IMR-90 (cell line): ENCODE data around the gene OR1F1. TPM values are rescaled to one million over a fixed set of nuclear protein-coding genes. Genes with fewer than 3 reads are reported as not detected.

Experiments used
- ATAC-seq: fragments of 200-7000 bp; cut with Tn5 transposase; 2 replicates; pipeline ENCODE4 v1.9.1; 2020; ENCODE audit warnings: low read depth, mild to moderate bottlenecking, moderate library complexity
- BruUV-seq: library from RNA; stranded (reverse); fragments of 400-500 nt; replicated peaks from 2 replicates; lab custom pipeline; 2021; lab: Mats Ljungman, UMichigan
- CTCF ChIA-PET: fragments of 300-600 bp; formaldehyde crosslinking; extraction: SDS; loops from one replicate; lab custom pipeline; 2021; ENCODE audit warnings: antibody characterized with exemption; lab: Yijun Ruan, JAX
- POLR2A ChIA-PET: fragments of 300-600 bp; sonication (Branson Sonifier 250); formaldehyde crosslinking; loops from one replicate; lab custom pipeline; 2022; ENCODE audit warnings: antibody characterized with exemption; ENCODE audit not compliant: unreplicated experiment; lab: Charles Lee
- DNase-seq: peaks from one replicate; pipeline ENCODE4 v3.0.0; 2013
- H2AFZ ChIP-seq: replicated peaks from 2 replicates; pipeline ENCODE3; 2013; ENCODE audit warnings: low read length, mild to moderate bottlenecking; ENCODE audit not compliant: poor library complexity
- H2AK5ac ChIP-seq: 2 replicates; pipeline ENCODE4 v1.6.1; 2013; ENCODE audit warnings: low read depth, low read length, inconsistent platforms
- H2AK9ac ChIP-seq: replicated peaks from 2 replicates; pipeline ENCODE3; 2013; ENCODE audit warnings: mild to moderate bottlenecking, low read depth, low read length, moderate library complexity; ENCODE audit not compliant: poor library complexity
- H2BK120ac ChIP-seq: 2 replicates; pipeline ENCODE4 v1.6.1; 2013; ENCODE audit warnings: low read depth, low read length, inconsistent platforms
- H2BK15ac ChIP-seq: 3 replicates; pipeline ENCODE4 v1.6.1; 2013; ENCODE audit warnings: low read depth, low read length, inconsistent platforms
- H2BK20ac ChIP-seq: 2 replicates; pipeline ENCODE4 v1.6.1; 2013; ENCODE audit warnings: low read depth, mild to moderate bottlenecking, inconsistent platforms, low read length, moderate library complexity
- H2BK5ac ChIP-seq: 2 replicates; pipeline ENCODE4 v1.6.1; 2013; ENCODE audit warnings: mild to moderate bottlenecking, low read depth, low read length, inconsistent platforms; ENCODE audit not compliant: poor library complexity, severe bottlenecking
- H3K14ac ChIP-seq: replicated peaks from 2 replicates; pipeline ENCODE4 v1.6.1; 2013; ENCODE audit warnings: low read depth, low read length, inconsistent platforms
- H3K18ac ChIP-seq: 2 replicates; pipeline ENCODE4 v1.6.1; 2013; ENCODE audit warnings: low read depth, low read length, control low read depth
- H3K23ac ChIP-seq: 2 replicates; pipeline ENCODE4 v1.6.1; 2013; ENCODE audit warnings: low read depth, low read length, inconsistent platforms
- H3K27ac ChIP-seq: 2 replicates; pipeline ENCODE4 v1.5.1; 2013; ENCODE audit warnings: mild to moderate bottlenecking, control low read depth, low read length; ENCODE audit not compliant: insufficient read depth
- H3K27me3 ChIP-seq: 2 replicates; pipeline ENCODE4 v1.6.1; 2013; ENCODE audit warnings: low read length; ENCODE audit not compliant: control insufficient read depth, insufficient read depth
- H3K36me3 ChIP-seq: 2 replicates; pipeline ENCODE4 v1.6.1; 2013; ENCODE audit warnings: low read length, mixed read lengths; ENCODE audit not compliant: control insufficient read depth, insufficient read depth
- H3K4ac ChIP-seq: 2 replicates; pipeline ENCODE4 v1.6.1; 2013; ENCODE audit warnings: low read depth, low read length, inconsistent platforms
- H3K4me1 ChIP-seq: 2 replicates; pipeline ENCODE4 v1.6.1; 2013; ENCODE audit warnings: low read length, mixed read lengths; ENCODE audit not compliant: control insufficient read depth, insufficient read depth
- H3K4me2 ChIP-seq: 2 replicates; pipeline ENCODE4 v1.6.1; 2013; ENCODE audit warnings: low read depth, mild to moderate bottlenecking, control low read depth, low read length, moderate library complexity
- H3K4me3 ChIP-seq: 2 replicates; pipeline ENCODE4 v1.5.1; 2013; ENCODE audit warnings: low read depth, mild to moderate bottlenecking, control low read depth, low read length, moderate library complexity; ENCODE audit not compliant: insufficient read depth
- H3K56ac ChIP-seq: 2 replicates; pipeline ENCODE4 v1.6.1; 2013; ENCODE audit warnings: low read length, inconsistent platforms; ENCODE audit not compliant: insufficient read depth; ENCODE audit errors: extremely low read depth
- H3K79me1 ChIP-seq, 2 experiments: 2 replicates each; pipeline ENCODE4 v1.6.1; 2013; ENCODE audit warnings: low read length in 2 of 2, inconsistent platforms in 1 of 2, low read depth in 1 of 2
- H3K9ac ChIP-seq: 2 replicates; pipeline ENCODE4 v1.6.1; 2013; ENCODE audit warnings: low read depth, low read length, control low read depth
- H3K9me1 ChIP-seq: 2 replicates; pipeline ENCODE4 v1.6.1; 2013; ENCODE audit warnings: low read length, inconsistent platforms; ENCODE audit not compliant: insufficient read depth
- H3K9me3 ChIP-seq: 2 replicates; pipeline ENCODE4 v1.6.1; 2013; ENCODE audit warnings: low read length; ENCODE audit not compliant: control insufficient read depth, insufficient read depth
- H4K20me1 ChIP-seq: 2 replicates; pipeline ENCODE4 v1.6.1; 2013; ENCODE audit warnings: low read length, inconsistent platforms; ENCODE audit not compliant: insufficient read depth
- H4K5ac ChIP-seq: 2 replicates; pipeline ENCODE4 v1.6.1; 2013; ENCODE audit warnings: mild to moderate bottlenecking, low read depth, low read length, control low read depth
- H4K8ac ChIP-seq, 2 experiments: 2 replicates each; pipeline ENCODE4 v1.6.1; 2013; ENCODE audit warnings: low read depth in 2 of 2, low read length in 2 of 2, control low read depth in 1 of 2, inconsistent platforms in 1 of 2
- H4K91ac ChIP-seq: 2 replicates; pipeline ENCODE4 v1.6.1; 2013; ENCODE audit warnings: low read depth, low read length, inconsistent platforms; ENCODE audit not compliant: insufficient read depth
- CEBPB ChIP-seq: IDR thresholded peaks from 2 replicates; pipeline ENCODE4 v1.6.1; 2012; ENCODE audit warnings: low read depth, low read length, improper control_type of control experiment
- CHD1 ChIP-seq: IDR thresholded peaks from 2 replicates; pipeline ENCODE4 v1.6.1; 2012; ENCODE audit warnings: low read depth, low read length, improper control_type of control experiment
- MXI1 ChIP-seq: IDR thresholded peaks from 2 replicates; pipeline ENCODE4 v1.6.1; 2012; ENCODE audit warnings: low read depth, mild to moderate bottlenecking, low read length, moderate library complexity, borderline replicate concordance
- NFE2L2 ChIP-seq: fragments of 150-350 bp; IDR thresholded peaks from 2 replicates; pipeline ENCODE4 v1.6.1; 2016; ENCODE audit warnings: low read depth, mild to moderate bottlenecking, low read length
- POLR2A ChIP-seq: IDR thresholded peaks from 2 replicates; pipeline ENCODE4 v1.6.1; 2012; ENCODE audit warnings: mild to moderate bottlenecking, low read depth, low read length
- RAD21 ChIP-seq: IDR thresholded peaks from 2 replicates; pipeline ENCODE4 v1.6.1; 2012; ENCODE audit warnings: low read length, improper control_type of control experiment
- RCOR1 ChIP-seq: IDR thresholded peaks from 2 replicates; pipeline ENCODE4 v1.6.1; 2012; ENCODE audit warnings: mild to moderate bottlenecking, low read length, improper control_type of control experiment; ENCODE audit not compliant: insufficient replicate concordance
- RFX5 ChIP-seq: IDR thresholded peaks from 2 replicates; pipeline ENCODE4 v1.8.0; 2012; ENCODE audit warnings: low read depth, mild to moderate bottlenecking, low read length, moderate library complexity
- SMC3 ChIP-seq: fragments of 150-350 bp; IDR thresholded peaks from 2 replicates; pipeline ENCODE4 v1.6.1; 2016; ENCODE audit warnings: low read depth, mild to moderate bottlenecking, antibody characterized with exemption, low read length, moderate library complexity
- WGBS, 2 experiments: methylation state at CpG; one replicate each; pipeline versions ENCODE4 v1.1.5 to v1.1.7; 2013; ENCODE audit warnings: missing lambda C conversion rate in 2 of 2; ENCODE audit not compliant: insufficient read length in 1 of 2; ENCODE audit errors: extremely low coverage in 2 of 2; 5-methylcytosine and 5-hydroxymethylcytosine counted together
- dilution Hi-C: fragments of 300-500 bp; cut with HindIII; formaldehyde crosslinking; loops from one replicate; pipeline ENCODE4 v1.14.3; 2018; ENCODE audit warnings: low sequenced_read_pairs; ENCODE audit not compliant: unreplicated experiment
- in situ Hi-C: fragments of 300-500 bp; cut with MboI; formaldehyde crosslinking; loops from 3 replicates; pipeline ENCODE4 v1.14.3; 2019; ENCODE audit warnings: low sequenced_read_pairs, inconsistent platforms, mixed read lengths
- intact Hi-C: fragments of 100-400 bp; cut with micrococcal nuclease; formaldehyde crosslinking; loops from 2 replicates; pipeline ENCODE4 v1.10.0; 2022
- polyA plus RNA-seq, 3 experiments: library from polyadenylated mRNA; depleted of rRNA; stranded (reverse); fragments of >200 nt; gene quantifications; 2 replicates each; pipeline ENCODE4 v1.2.3, GENCODE V29; 2012; ENCODE audit warnings: low replicate concordance in 1 of 3
- total RNA-seq: library from RNA; depleted of rRNA; stranded (reverse); fragments of >200 nt; gene quantifications from 2 replicates; pipeline ENCODE4 v1.2.3, GENCODE V29; 2012
- TF ChIP-seq, protein P1 (sequence below): fragments of 150-350 bp; IDR thresholded peaks from 2 replicates; pipeline ENCODE4 v1.6.1; 2017; ENCODE audit warnings: mild to moderate bottlenecking, antibody characterized with exemption, low read length, low read depth

Gene OR1F1
- total and polyA plus RNA-seq, 2 of the 4 experiments (the other 2 are of a cell fraction), result 0.12 TPM; not detected in 1

DNA sequence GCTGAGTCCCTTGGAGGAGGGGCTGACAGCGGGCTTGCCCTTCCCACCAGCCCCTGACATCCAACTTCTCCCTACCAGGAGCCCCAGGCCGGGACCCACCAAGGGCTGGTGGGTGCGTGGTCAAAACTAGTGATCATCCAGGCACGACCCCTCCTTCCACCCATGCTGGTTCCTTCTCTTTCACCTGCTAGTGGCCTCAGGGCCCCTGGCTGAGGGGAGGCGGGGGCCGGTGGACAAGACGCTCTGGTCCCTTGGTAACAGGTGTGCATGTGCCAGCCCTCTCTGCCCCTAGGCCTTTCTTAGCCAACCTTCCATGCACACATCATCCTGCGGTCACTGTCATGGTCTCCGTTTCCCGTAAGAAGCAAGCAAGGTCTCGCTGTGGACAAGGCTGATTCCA is 44.8 kb upstream of the OR1F1 start:
- ChIA-PET CTCF (interaction anchor here (0.6 kb wide), 1 partner anchor 25 kb away, joined by 3 read pairs; no protein-coding TSS in a partner anchor), POLR2A (no interaction called here)
- peaks cover 3% of the 10 kb centered on the region for H3K4me1 ChIP-seq
- H2BK5ac ChIP-seq, result no peak overlapping the region
- dilution Hi-C loops, result no loop called here
- no peaks in the 10 kb centered on the region for H4K20me1 ChIP-seq
- no peak overlapping the region for H3K18ac ChIP-seq
- no peak for DNase-seq
- intact Hi-C loops, result no loop called here
- TF ChIP-seq, protein P1, sequence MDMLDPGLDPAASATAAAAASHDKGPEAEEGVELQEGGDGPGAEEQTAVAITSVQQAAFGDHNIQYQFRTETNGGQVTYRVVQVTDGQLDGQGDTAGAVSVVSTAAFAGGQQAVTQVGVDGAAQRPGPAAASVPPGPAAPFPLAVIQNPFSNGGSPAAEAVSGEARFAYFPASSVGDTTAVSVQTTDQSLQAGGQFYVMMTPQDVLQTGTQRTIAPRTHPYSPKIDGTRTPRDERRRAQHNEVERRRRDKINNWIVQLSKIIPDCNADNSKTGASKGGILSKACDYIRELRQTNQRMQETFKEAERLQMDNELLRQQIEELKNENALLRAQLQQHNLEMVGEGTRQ, result no peak
- TF ChIP-seq CEBPB (no peak), CHD1 (no peak), RFX5 (no peak), POLR2A (no peak), MXI1 (no peak), SMC3 (no peak), NFE2L2 (no peak), RCOR1 (no peak), RAD21 (no peak)
- 86% methylated on average over 1 of the region's 11 CpGs; no CpG with 5 or more reads in 1 of the 2 experiments for WGBS, 2 experiments
- H3K23ac ChIP-seq, result no peak overlapping the region
- in situ Hi-C loops, result no loop called here
- H4K8ac ChIP-seq, result no peak overlapping the region
- no peak overlapping the region for H3K14ac ChIP-seq
- H2AFZ ChIP-seq, result no peak overlapping the region
- BruUV-seq, result no TSS peak
- no peak overlapping the region for H3K27ac ChIP-seq
- no peak overlapping the region for H3K4me2 ChIP-seq
- no peak overlapping the region for H2BK20ac ChIP-seq
- H3K79me1 ChIP-seq, result peaks cover 2 to 7% of the 10 kb centered on the region in 2 experiments; a peak in 3 of 4 replicates
- H3K56ac ChIP-seq, result no peak overlapping the region
- no peak overlapping the region for H2AK5ac ChIP-seq
- no peak overlapping the region for H4K5ac ChIP-seq
- H3K4ac ChIP-seq, result no peak overlapping the region
- H3K4me3 ChIP-seq, result no peak overlapping the region
- no peak overlapping the region for H2BK15ac ChIP-seq
- no peak for ATAC-seq
- H4K91ac ChIP-seq, result no peak overlapping the region
- no peak overlapping the region for H2BK120ac ChIP-seq
- peaks cover 18% of the 10 kb centered on the region for H3K36me3 ChIP-seq
- 0 out of 2 replicates have a peak, but pooled peaks cover 3% of the 10 kb centered on the region for H3K9me1 ChIP-seq
- H3K9me3 ChIP-seq, result no peaks in the 10 kb centered on the region
- H2AK9ac ChIP-seq, result no peak overlapping the region
- no peak overlapping the region for H3K9ac ChIP-seq
- H3K27me3 ChIP-seq, result no peaks in the 10 kb centered on the region
